ENCODE measurements around the gene TRIL. TPM values are rescaled to one million over a fixed set of nuclear protein-coding genes. Genes with fewer than 3 reads are reported as not detected.

TRIL gene
- polyA plus RNA-seq, 1 donor from 2014 or later = 1.4 TPM

DNA sequence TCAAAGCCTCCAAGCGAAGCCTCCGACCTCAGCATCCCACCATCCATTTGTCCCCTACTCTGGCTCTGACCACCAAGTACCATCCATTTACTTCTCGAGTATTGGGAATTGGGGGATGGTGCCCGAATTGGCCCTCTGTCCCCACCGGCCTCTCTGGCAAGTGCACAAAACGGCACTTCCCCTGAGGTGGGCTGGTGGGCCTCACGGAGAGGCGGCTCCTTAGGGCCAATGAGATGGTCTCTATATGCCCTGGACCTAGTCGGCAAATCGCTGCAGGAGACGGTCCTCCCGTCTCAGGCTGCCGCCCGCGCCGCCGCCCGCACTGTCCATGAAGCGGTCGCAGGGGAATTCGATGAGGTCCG lies 2.8 kb downstream of the TRIL start:
- Histone ChIP-seq H3K79me2 (replicated peaks; ENCODE audit: insufficient read depth, low read length) (no peaks in the 10 kb centered on the region), H3K4me2 (ENCODE audit: low read length) (no peak overlapping the region), H2AFZ (ENCODE audit: low read depth, low read length) (no peak overlapping the region), H3K9ac (ENCODE audit: low read length) (no peak overlapping the region), H3K27ac (ENCODE audit: low read length) (no peak overlapping the region), H3F3A (ENCODE audit: insufficient read depth, low read length, poor library complexity, severe bottlenecking) (no peaks in the 10 kb centered on the region), H4K20me1 (ENCODE audit: insufficient read depth) (no peaks in the 10 kb centered on the region), H3K9me2 (ENCODE audit: insufficient read depth, low read length) (no peaks in the 10 kb centered on the region), H3K4me3 (ENCODE audit: low read length) (peak overlapping the region; percentile 68), H3K36me3 (ENCODE audit: insufficient read depth, low read length) (no peaks in the 10 kb centered on the region), H3K27me3 (ENCODE audit: insufficient read depth, low read depth, low read length) (peaks cover 54% of the 10 kb centered on the region), H3K9me3 (ENCODE audit: low read length) (no peaks in the 10 kb centered on the region)
- no peak for TF ChIP-seq RAD21 (conservative IDR thresholded peaks at IDR 0.05)
- TF ChIP-seq MXI1 (conservative IDR thresholded peaks at IDR 0.05; ENCODE audit: poor library complexity, severe bottlenecking) = peak; percentile 14

DNA sequence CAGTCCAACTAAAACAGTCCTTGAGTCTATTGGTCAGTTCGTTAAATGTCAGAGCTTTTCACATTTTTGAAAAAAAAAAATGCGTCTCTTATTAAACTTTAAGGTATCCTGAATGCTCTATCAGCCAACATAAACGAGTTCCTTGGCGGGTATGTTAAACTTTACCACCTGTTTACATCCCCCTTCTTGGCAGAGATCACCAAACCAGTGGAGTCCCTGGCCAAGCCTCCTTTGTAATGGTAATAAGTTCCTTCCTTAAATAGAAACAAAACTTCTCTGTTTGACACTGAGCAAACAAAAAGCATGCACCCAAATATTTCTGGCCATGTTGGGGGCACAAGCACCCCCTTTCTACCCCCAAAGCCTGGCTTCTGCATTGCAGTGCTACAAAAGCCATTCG lies 3.2 kb downstream of the TRIL start:
- Histone ChIP-seq H3K36me3 (ENCODE audit: insufficient read depth, low read length) (no peaks in the 10 kb centered on the region), H3K27ac (ENCODE audit: low read length) (no peak overlapping the region), H3K9me3 (ENCODE audit: low read length) (no peaks in the 10 kb centered on the region), H3F3A (ENCODE audit: insufficient read depth, low read length, poor library complexity, severe bottlenecking) (no peaks in the 10 kb centered on the region), H3K9ac (ENCODE audit: low read length) (no peak overlapping the region), H4K20me1 (ENCODE audit: insufficient read depth) (no peaks in the 10 kb centered on the region), H3K79me2 (replicated peaks; ENCODE audit: insufficient read depth, low read length) (no peaks in the 10 kb centered on the region), H3K9me2 (ENCODE audit: insufficient read depth, low read length) (no peaks in the 10 kb centered on the region), H2AFZ (ENCODE audit: low read depth, low read length) (no peak overlapping the region), H3K4me3 (ENCODE audit: low read length) (no peak overlapping the region), H3K27me3 (ENCODE audit: insufficient read depth, low read depth, low read length) (peaks cover 54% of the 10 kb centered on the region), H3K4me2 (ENCODE audit: low read length) (no peak overlapping the region)
- no peak for TF ChIP-seq RAD21 (conservative IDR thresholded peaks at IDR 0.05)
- TF ChIP-seq TAF1 (IDR thresholded peaks at IDR 0.05; ENCODE audit: low read depth) = no peak
- TF ChIP-seq EZH2 (IDR thresholded peaks at IDR 0.05; ENCODE audit: borderline replicate concordance, insufficient read depth, low read length, poor library complexity, severe bottlenecking) = no peak

DNA sequence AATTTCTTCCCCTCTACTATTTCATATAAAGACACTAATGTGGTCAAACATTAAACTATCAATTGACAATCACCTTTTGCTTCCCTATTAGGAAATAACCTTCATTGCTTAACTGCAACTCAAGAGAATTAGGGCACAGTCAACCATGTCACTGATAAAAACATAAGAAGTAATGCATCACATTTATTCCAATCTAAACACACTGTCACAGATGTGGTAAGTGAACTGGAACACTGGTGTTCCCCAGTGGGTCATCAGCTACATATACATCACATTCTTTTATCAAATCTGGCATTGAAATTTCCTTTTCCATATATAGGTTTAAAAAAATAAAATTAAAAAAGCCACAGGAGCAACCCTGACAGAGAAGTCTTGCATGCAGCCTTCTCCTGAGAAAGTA lies 3.7 kb downstream of the TRIL start:
- Histone ChIP-seq H3K9ac (ENCODE audit: low read length) (no peak overlapping the region), H3K27me3 (ENCODE audit: insufficient read depth, low read depth, low read length) (peaks cover 54% of the 10 kb centered on the region), H4K20me1 (ENCODE audit: insufficient read depth) (no peaks in the 10 kb centered on the region), H3K9me3 (ENCODE audit: low read length) (no peaks in the 10 kb centered on the region), H3K79me2 (replicated peaks; ENCODE audit: insufficient read depth, low read length) (no peaks in the 10 kb centered on the region), H3K36me3 (ENCODE audit: insufficient read depth, low read length) (no peaks in the 10 kb centered on the region), H3K4me2 (ENCODE audit: low read length) (no peak overlapping the region), H3K27ac (ENCODE audit: low read length) (no peak overlapping the region), H2AFZ (ENCODE audit: low read depth, low read length) (no peak overlapping the region), H3K4me3 (ENCODE audit: low read length) (no peak overlapping the region), H3F3A (ENCODE audit: insufficient read depth, low read length, poor library complexity, severe bottlenecking) (no peaks in the 10 kb centered on the region), H3K9me2 (ENCODE audit: insufficient read depth, low read length) (no peaks in the 10 kb centered on the region)
- TF ChIP-seq EZH2 (IDR thresholded peaks at IDR 0.05; ENCODE audit: borderline replicate concordance, insufficient read depth, low read length, poor library complexity, severe bottlenecking) = no peak
- TF ChIP-seq, protein P1, sequence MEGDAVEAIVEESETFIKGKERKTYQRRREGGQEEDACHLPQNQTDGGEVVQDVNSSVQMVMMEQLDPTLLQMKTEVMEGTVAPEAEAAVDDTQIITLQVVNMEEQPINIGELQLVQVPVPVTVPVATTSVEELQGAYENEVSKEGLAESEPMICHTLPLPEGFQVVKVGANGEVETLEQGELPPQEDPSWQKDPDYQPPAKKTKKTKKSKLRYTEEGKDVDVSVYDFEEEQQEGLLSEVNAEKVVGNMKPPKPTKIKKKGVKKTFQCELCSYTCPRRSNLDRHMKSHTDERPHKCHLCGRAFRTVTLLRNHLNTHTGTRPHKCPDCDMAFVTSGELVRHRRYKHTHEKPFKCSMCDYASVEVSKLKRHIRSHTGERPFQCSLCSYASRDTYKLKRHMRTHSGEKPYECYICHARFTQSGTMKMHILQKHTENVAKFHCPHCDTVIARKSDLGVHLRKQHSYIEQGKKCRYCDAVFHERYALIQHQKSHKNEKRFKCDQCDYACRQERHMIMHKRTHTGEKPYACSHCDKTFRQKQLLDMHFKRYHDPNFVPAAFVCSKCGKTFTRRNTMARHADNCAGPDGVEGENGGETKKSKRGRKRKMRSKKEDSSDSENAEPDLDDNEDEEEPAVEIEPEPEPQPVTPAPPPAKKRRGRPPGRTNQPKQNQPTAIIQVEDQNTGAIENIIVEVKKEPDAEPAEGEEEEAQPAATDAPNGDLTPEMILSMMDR (IDR thresholded peaks at IDR 0.05; ENCODE audit: poor library complexity, severe bottlenecking) = no peak
- no peak for TF ChIP-seq POLR2AphosphoS5 (IDR thresholded peaks at IDR 0.05)
- TF ChIP-seq RAD21 (conservative IDR thresholded peaks at IDR 0.05) = no peak
- TF ChIP-seq EP300 (conservative IDR thresholded peaks at IDR 0.05; ENCODE audit: poor library complexity, severe bottlenecking) = no peak
- TF ChIP-seq SMC3 (conservative IDR thresholded peaks at IDR 0.05; ENCODE audit: poor library complexity) = no peak
- TF ChIP-seq, protein P2, sequence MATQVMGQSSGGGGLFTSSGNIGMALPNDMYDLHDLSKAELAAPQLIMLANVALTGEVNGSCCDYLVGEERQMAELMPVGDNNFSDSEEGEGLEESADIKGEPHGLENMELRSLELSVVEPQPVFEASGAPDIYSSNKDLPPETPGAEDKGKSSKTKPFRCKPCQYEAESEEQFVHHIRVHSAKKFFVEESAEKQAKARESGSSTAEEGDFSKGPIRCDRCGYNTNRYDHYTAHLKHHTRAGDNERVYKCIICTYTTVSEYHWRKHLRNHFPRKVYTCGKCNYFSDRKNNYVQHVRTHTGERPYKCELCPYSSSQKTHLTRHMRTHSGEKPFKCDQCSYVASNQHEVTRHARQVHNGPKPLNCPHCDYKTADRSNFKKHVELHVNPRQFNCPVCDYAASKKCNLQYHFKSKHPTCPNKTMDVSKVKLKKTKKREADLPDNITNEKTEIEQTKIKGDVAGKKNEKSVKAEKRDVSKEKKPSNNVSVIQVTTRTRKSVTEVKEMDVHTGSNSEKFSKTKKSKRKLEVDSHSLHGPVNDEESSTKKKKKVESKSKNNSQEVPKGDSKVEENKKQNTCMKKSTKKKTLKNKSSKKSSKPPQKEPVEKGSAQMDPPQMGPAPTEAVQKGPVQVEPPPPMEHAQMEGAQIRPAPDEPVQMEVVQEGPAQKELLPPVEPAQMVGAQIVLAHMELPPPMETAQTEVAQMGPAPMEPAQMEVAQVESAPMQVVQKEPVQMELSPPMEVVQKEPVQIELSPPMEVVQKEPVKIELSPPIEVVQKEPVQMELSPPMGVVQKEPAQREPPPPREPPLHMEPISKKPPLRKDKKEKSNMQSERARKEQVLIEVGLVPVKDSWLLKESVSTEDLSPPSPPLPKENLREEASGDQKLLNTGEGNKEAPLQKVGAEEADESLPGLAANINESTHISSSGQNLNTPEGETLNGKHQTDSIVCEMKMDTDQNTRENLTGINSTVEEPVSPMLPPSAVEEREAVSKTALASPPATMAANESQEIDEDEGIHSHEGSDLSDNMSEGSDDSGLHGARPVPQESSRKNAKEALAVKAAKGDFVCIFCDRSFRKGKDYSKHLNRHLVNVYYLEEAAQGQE (IDR thresholded peaks at IDR 0.05; ENCODE audit: borderline replicate concordance) = no peak

All from neural cell (in vitro differentiated cells).